GM19463 (cell line): ENCODE measurements around the gene PTPN7.
A peak's percentile ranks its signal among the peaks of the same experiment; 100 is the strongest.
"Not testable (repeated sequence)": the region's sequence is repeated elsewhere in the genome, so short reads cannot be mapped to it uniquely, and the experiment has no call there.

ENCODE experiments used
- ATAC-seq: cut with Tn5 transposase; IDR thresholded peaks from one replicate; pipeline ENCODE4 v1.9.1; 2021; ENCODE audit warnings: mild to moderate bottlenecking, moderate library complexity; ENCODE audit not compliant: unreplicated experiment

PTPN7 gene

DNA sequence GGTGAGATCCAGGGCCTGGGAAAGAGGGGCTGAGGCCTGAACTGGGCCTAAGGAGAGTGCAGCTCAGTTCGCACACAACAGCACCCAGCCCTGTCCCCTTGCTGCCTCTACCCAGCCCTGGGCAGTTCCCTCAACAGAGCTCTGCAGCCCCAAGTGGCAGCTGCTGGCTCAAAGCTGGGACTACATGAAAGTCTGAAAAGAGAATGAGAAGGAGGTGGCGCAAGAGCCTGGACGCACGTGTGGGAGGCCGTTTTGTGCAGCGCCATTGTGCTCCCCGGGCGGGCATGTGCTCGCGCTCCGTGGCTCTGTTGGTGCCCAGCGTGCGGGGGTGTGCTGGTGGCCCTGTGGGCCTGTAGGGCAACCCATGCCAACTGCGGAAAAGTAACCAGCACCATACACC, 27.4 kb downstream of the PTPN7 start:
- ATAC-seq = no peak

DNA sequence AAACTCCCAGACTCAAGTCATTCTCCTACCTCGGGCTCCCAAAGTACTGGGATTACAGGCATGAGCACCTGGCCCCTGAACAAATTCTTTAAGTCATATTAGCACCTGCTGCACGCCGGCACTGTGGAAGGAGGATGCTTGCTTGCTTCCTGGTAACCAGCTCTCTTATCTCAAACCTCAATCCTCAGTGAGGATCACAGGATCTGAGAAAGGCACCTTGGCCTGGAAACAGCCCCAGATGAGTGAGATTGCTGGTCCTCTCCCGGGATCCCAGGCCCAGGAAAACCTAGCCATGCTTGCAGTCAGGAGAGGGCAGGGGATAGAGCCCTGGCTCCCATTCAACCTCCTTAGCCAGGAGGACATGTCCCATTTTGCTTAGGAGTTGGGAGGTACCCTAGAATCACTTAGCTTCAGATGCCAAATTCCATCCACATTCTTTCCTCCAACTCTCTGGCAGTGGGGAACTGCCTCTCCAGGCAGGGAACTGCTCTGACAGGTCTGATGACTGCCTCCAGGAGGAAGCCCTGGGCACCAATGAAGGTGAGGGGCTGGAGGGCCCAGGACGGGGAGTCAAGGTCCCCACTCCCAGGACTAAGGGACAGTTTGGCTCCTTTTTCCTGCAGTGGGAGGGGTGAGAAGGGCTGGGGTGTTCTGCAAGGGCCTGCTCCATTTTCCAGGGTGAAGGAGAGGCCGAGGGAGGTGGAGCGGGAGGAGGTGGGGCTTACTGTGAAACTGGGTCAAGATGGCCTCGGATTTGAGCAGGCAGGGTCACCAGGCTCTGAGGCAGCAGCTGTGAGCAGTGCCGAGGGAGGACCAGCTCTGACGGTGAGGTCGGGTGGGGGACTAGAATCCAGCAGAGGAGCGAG, 28.2 kb downstream of the PTPN7 start:
- ATAC-seq = no peak

DNA sequence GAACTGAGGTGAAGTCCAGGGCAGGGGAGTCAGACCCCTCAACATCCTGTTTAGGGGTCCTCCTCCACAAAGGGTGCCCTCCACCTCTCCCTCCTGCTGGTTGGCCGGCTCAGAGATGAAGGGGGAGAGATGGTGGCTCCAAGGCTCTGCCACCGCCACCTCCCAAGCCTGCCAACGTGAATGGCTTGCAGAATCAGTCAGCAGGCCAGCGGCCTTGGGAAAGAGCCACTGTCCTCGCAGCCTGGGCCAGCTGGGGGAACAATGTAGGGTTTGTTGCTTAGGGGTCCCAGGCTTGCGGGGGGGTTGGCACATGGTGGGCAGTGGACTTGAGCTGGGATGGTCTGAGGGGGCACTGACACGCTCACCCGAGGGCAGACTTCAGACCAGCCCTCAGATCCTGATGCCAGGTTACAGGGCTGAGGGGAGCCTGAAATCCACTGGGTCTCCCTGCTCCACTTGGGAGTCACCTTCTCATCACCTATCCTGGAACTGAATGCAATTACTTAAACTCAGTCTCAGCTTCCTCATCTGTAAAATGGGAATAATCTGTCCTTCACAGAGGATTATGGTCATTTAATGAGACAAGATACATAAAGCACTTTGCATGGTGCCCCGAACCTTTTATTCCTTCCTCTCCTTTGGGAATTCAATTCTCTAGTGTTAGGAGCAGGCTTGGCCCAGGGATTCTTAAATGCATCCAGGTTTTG, 29.4 kb downstream of the PTPN7 start:
- ATAC-seq = no peak

DNA sequence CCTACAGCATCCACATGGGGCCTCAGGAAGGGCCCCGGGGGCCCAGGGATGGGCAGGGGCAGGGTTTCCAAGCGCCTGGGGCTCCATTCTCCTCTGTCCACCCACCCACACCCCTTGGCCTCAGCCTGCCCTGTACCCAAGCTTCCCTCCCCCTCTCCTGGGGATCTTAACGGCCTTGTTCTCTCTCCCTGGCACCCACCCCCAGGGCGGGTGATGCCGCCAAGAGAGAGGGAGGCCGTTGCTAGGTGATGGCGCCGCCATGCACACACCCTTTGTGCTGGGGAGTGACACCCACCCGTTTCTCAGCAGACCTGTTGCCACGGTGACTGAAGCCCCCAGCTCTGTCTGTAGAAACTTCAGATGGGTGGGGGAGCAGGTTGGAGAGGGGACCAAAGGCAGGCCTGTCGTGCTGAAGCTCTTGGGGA, 30.1 kb downstream of the PTPN7 start:
- ATAC-seq = no peak

DNA sequence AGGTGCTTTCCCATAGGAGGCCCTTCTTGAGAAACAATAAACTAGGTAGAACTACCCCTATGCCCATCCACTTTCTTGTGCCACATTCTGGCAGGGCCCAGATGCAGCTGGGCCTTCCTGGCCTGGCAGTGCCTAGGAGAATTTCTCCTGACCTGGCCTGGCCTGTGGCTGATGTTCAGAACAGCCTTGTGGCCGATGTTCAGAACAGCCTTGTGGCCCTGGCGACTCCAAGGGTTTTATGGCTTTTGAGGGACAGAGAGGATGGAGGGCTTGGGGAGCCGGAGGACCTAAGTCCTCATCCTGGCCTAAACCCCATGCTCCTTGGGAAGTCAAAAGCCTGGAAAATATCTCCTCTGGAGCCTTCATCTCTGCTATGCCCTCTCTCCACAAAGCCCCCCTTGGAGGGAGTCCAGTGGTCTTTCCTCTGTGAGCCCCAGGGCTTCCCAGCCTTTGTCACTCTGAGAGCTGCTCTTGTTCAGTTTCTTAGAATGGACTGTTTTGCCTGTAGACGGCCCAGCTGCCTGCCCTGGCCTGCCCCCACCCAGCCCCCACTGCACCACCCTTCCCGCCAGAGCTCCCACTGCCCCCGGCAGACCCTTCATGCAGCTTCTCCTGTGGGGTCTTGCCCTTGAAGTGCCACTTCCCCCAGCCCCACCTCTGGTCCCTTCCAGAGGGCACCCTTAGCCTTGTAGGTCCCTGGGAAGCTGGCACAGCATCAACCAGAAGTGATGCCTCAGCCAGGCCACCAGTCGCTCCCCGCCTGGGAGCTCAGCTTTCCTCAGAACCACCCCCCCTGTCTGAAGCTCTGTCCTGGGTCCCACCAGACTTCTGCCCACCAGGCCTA, 30.7 kb downstream of the PTPN7 start:
- ATAC-seq = no peak

DNA sequence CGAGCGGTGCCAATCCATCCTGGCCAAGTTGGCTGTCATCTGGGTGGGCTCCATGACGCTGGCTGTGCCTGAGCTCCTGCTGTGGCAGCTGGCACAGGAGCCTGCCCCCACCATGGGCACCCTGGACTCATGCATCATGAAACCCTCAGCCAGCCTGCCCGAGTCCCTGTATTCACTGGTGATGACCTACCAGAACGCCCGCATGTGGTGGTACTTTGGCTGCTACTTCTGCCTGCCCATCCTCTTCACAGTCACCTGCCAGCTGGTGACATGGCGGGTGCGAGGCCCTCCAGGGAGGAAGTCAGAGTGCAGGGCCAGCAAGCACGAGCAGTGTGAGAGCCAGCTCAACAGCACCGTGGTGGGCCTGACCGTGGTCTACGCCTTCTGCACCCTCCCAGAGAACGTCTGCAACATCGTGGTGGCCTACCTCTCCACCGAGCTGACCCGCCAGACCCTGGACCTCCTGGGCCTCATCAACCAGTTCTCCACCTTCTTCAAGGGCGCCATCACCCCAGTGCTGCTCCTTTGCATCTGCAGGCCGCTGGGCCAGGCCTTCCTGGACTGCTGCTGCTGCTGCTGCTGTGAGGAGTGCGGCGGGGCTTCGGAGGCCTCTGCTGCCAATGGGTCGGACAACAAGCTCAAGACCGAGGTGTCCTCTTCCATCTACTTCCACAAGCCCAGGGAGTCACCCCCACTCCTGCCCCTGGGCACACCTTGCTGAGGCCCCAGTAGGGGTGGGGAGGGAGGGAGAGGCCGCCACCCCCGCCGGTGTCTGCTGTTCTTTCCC, 32.4 kb downstream of the PTPN7 start:
- no peak for ATAC-seq

DNA sequence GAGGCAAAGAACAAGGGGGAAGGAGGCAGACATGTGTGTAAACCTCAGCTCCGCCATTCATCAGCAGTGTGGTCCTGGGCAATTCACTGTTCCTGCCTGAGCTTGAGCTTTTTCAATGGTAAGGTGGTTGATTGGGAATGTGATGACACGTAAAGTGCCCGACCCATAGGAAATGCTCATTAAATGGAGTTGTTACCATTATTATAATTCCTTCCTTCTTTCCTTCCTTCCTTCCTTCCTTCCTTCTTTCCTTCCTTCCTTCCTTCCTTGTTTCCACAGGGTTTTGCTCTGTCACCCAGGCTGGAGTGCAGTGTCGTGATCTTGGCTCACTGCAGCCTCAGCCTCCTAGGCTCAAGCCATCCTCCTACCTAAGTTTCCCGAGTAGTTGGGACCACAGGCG, 33.3 kb downstream of the PTPN7 start:
- ATAC-seq = no peak

DNA sequence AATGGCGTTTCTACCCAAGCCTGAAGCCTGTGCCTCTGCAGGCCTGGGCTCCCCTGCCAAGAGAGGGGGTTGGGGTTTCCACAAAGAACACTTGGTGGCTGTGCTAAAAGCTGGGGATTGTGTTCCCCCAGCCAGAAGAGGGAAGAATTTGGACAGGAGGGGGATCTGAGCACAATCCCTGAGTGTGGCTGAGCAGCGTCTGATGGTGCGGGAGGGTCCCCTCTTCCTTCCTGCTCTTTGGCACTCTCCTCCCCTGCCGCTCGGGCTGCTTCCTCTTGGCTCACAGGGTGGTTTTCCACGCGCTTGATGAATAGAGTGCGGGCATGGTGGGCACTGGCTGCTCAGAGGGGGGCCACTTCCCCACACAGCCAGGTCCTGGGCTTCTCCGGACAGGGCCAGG, 34.0 kb downstream of the PTPN7 start:
- ATAC-seq = no peak

DNA sequence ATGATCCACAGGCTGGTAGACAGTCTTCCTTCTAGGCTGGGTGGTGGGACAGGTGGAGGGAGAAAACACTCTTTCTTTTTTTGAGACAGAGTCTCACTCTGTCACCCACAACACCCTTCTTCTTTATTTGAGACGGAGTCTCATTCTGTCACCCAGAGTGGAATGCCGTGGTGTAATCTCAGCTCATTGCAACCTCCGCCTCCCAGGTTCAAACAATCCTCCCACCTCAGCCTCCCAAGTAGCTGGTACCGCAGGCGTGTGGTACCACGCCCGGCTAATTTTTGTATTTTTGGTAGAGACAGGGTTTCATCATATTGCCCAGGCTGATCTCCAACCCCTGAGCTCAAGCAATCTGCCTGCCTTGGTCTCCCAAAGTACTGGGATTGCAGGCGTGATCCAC, 34.8 kb downstream of the PTPN7 start:
- no peak for ATAC-seq

DNA sequence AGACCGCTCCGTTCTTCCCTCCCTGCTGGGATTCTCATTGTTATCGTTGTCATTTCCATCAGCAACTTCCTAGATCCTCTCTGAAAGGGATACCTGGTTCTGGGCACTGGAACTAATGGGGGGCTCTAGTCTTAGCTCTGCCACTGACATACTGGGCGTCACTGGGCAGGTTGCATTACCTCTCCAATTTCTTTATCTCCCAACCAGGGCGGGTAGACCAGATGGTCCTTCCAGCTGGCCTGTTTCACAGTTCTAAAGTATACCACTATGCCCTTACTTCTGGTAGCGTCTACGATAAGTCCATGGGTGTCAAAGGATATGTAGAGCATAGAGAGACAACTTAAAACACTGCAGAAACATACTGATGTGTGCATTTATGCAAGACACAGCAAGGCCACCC, 36.3 kb downstream of the PTPN7 start:
- no peak for ATAC-seq

DNA sequence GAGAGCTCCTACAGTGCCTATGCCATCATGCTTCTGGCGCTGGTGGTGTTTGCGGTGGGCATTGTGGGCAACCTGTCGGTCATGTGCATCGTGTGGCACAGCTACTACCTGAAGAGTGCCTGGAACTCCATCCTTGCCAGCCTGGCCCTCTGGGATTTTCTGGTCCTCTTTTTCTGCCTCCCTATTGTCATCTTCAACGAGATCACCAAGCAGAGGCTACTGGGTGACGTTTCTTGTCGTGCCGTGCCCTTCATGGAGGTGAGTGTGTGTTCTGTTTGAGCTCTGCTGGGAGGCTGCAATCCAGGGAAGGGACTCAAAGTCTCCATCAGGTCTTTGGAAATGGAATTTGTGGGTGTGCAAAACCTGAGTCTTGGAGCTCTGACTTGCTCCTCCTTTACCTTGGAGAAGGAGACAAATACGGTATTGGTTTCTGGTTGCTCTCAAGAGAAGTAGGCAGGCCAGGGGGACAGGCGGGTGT, 37.0 kb downstream of the PTPN7 start:
- ATAC-seq = no peak

DNA sequence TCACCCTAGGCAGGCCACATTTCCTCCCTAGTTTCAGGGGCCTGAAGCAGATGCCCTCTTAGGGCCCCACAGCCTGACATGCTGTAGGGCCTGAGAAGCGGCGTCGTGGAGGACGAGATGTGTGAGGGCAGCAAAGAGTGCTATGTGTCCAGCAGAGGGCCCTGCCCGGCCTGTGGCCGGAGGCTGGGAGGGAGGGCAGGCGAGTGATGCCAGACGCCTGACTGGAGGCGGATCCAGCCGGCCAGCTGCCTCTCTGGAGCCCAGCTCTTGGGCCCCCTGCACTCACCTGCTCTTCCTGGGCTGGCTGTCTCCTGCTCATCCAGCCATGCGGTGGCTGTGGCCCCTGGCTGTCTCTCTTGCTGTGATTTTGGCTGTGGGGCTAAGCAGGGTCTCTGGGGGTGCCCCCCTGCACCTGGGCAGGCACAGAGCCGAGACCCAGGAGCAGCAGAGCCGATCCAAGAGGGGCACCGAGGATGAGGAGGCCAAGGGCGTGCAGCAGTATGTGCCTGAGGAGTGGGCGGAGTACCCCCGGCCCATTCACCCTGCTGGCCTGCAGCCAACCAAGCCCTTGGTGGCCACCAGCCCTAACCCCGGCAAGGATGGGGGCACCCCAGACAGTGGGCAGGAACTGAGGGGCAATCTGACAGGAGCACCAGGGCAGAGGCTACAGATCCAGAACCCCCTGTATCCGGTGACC, 37.6 kb downstream of the PTPN7 start, which contains the start of gene GPR37L1:
Gene GPR37L1, plus strand, starts transcription at position 279 of the 697 bp plus-strand sequence. Its CDS starts 47 bp downstream, at position 326.
- no peak for ATAC-seq

DNA sequence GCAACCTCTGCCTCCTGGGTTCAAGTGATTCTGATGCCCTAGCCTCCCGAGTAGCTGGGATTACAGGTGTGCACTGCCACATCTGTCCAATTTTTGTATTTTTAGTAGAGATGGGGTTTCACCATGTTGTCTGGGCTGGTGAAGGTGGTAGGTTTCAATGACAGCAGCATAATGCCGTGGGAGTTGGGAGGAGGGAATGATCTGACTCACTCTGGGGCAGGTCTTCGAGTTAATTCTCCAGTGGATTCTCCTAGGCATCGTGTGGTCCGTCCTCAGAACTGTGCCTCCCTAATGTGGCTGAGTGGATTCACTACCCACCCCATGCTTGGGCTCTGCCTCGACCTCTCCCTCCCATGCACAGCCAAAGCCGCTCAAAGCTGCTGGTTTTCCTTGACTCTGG, 39.4 kb downstream of the PTPN7 start:
- ATAC-seq = no peak

DNA sequence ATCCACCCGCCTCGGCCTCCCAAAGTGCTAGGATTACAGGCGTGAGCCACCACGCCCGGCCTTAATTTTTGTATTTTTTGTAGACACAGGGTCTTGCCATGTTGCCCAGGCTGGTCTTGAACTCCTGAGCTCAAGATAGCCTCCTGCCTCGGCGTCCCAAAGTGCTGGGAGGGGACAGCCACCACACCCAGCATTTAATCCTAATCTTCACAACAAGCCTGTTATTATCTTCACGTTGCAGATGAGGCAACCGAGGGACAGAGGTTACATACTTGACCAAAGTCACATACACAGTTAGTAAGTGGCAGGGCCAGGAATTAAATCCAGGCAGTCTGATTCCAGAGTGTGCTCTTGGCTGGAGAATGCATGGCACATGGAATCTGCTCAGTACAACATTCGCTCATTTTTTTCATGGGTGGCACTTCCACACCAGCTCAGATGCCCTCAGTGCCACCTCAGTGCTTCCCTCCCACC, 42.5 kb downstream of the PTPN7 start:
- no peak for ATAC-seq

DNA sequence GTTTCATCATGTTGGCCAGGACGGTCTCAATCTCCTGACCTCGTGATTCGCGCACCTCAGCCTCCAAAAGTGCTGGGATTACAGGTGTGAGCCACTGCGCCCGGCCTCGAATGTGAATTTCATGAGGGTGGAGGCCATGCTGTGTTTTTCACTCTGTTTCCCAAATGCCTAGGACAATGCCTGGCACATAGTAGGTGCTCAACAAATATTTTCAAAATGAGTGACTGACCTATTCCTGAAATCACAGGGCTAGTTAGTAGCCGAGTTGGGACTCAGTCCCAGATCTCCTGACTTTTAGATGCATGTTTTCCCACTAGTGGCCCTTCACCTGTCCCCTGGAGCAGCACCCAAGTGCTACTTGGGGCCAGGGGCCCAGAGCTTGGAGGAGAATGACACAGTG, 44.1 kb downstream of the PTPN7 start:
- no peak for ATAC-seq

DNA sequence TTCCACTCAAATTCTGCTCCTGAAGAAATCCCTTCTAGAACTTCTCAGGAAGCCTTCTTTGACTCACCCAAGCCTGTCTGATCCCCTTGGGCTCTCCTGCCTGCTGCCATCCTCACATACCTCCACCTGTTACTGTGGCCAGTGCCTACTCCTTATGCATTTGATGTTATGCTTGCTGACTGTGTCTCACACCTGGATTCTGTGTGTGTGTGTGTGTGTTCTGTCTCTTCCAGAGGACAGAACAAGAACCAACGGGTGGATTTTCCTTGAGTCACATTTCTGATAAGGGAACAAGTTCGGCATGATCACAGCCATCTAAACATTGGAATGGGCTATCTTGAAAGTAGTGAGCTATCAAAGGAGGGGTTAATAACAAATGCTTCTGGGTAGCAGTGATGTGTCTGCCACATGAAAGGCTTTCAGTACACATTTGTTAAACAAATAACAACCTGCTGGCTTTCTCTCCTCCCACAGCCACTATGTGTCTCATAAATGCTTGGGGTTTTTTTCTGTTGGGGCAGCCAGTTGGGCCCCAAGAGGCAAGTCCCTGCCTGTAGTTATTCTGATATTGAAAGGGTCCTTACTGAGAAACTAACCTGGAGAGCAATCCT, 46.6 kb downstream of the PTPN7 start:
- peak; percentile 60 for ATAC-seq

DNA sequence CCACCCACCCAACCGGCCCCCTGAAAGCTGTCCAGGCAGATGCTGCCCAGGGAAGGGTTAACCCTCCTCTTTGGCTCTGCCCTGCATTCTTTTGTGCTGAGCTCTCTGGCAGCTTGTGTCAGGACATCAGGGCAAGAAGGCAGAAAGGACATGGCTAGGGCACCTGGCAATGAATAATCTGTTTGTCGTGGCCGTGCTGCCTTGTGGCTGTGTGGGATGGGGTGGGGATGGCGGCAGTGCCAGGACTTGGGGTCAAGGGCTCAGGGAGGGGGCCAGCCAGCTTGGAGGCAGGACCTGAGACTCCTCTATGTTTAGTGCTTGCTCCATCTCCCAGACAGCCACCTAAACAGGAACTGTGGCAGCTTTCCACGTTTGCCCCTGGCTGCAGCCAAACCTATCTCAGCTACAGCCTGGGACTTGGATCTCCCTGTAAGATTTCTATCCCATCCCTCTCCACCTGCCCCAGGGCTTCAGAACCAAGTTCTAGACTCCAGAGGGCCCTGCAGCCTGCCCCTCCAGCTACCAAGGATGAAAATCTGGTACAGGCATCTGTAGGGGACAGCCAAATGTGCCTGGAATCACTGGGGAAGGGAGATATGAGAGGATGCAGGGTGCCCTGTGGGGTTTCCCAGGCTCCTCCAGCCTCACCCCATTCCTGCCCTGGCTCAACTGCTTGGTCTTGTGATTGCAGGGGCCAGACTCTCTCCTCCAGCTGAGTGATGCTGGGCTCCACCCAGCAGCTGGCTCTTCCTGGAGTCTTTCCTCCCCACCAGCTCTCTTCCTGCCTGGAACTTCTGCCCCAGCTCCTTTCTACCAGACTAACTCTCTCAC, 47.3 kb downstream of the PTPN7 start:
- ATAC-seq = no peak

DNA sequence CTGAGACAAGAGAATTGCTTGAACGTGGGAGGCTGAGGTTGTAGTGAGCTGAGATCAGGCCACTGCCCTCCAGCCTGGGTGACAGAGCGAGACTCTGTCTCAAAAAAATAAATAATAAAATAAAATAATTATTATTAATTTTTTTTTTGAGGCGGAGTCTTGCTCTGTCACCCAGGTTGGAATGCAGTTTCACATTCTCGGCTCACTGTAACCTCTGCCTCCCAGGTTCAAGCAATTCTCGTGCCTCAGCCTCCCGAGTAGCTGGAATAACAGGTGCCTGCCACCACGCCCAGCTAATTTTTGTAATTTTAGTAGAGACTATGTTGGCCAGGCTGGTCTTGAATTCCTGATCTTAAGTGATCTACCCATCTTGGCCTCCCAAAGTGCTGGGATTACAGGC, 48.8 kb downstream of the PTPN7 start:
- ATAC-seq = not testable (repeated sequence)
